Tongue (tissue), 2 donors: ENCODE results near the gene POLD4. TPM values are rescaled to one million over a fixed set of nuclear protein-coding genes. Genes with fewer than 3 reads are reported as not detected.
"Not testable (repeated sequence)": the region's sequence is repeated elsewhere in the genome, so short reads cannot be mapped to it uniquely, and the experiment has no call there.

ENCODE experiments used
- DNase-seq: peaks from one replicate; pipeline ENCODE4 v3.0.0-alpha.2; 2015
- total RNA-seq: library from RNA; depleted of rRNA; stranded (reverse); fragments of >200 nt; gene quantifications from one replicate; pipeline ENCODE4 v1.2.3, GENCODE V29; 2014

POLD4 gene
- total RNA-seq, 1 donor from 2014 or later, result 20.1 TPM

DNA sequence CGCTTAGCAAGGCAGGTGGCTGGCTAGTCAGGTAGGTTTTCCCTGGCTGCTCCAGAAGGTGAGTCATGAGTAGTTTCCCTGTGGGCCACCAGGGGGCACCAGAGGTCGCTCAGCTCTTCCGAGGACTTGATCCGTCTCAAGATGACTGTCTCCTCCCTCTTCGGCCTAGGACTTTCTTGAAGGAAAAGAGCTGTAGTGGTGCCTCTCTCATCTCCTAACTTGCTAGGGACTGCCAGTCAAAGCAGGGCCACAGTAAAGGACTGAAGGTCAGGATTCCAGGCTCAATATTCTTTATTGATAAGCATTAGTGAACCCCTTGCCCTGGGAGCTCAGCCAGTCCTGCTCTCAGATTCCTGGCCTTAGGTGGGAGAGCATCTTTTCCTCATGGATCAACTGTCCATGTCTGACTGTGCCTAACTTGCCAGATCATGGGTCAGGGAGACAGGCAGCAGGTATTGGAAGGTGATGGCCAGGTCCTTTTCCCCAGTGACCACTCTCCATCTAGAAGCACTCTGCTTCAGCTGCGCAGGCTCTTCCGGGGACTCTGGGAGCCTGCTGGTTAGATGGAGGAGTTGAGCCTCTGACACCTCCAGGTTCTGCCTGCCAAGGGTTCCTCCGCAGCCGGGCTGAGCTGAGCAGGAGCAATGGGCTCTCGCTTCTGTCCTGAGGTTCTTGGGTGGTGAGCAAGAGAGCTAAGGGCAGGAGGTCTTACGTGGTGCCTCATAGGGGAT lies 1.9 kb downstream of the POLD4 start:
- DNase-seq, result peak; percentile 90

- DNase-seq, result no peak
These were observed 3.3 kb downstream of the POLD4 start for GRCh38 chr11:67349928-67350465.

DNA sequence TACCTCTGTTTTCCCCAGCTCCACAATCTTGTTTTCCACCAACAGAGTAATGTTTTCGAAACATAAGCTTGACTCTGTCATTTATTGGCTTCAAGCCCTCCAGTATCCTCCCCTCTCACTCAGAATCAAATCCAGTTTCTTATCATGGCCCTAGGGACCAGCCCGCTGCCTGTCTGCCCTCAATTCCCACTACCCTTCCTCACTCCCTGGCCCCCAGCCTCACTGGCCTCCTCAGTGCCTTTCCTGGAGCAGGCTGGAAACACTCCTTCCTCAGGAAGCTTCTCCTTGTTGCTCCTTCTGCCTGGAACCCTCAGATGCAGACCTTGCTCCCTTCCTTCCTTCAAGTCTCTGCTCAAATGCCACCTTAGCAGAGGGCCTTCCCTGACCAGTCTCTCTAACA lies 3.9 kb downstream of the POLD4 start:
- DNase-seq, result no peak

DNA sequence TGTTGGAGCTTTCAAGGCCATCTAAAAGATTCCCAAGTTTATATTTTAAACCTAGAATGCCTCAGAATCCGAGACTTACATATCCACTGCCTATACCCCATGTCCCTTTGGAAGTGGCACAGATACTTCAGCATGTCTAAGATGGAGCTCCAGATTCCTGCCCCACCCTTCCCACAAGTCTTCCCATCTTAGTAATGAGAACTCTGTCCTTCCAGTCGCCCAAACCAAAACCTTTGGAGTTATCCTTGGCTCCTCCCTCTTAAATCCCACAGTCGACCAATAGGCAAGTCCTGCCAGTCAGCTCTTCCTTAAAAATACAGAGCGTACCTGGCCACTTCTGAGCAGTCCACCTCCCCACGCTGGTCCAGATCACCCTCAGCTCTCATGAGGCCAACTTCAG lies 4.3 kb downstream of the POLD4 start:
- DNase-seq, result no peak

GRCh38 chr11:67347964-67348749 lies 5.2 kb downstream of the POLD4 start:
- DNase-seq, result no peak

GRCh38 chr11:67345920-67346819 lies 7.2 kb downstream of the POLD4 start:
- peak; percentile 62 for DNase-seq

DNA sequence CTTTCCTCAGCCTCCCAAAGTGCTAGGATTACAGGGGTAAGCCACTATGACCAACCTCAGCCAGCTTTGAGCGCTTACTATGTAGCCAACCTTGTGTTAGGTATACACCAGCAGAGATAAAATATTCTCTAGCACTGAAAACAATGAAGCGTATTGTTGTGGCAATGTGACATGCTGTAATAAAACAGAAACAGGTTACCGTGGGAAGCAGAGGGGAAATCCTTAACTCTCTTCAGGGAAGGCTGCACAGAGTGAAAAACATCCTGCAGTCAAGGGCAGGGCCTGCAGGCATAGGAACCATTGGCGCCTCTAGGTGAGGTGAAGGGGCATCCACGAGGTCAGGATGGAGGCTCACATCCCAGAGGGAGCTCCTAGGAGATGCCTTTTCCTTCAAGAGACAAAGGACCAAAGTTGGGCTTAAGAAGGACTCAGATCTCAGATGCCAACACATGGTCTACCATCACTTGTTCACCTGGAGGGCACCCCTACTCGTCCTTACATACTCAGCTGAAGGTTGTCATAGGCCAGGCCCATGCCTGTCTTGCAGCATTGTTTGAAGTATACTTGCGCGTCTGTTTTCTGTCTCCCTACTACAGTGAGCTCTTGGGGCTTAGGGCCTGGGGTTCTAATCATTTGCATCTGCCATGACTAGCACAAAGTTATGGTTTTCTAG lies 8.0 kb downstream of the POLD4 start:
- DNase-seq, result no peak

DNA sequence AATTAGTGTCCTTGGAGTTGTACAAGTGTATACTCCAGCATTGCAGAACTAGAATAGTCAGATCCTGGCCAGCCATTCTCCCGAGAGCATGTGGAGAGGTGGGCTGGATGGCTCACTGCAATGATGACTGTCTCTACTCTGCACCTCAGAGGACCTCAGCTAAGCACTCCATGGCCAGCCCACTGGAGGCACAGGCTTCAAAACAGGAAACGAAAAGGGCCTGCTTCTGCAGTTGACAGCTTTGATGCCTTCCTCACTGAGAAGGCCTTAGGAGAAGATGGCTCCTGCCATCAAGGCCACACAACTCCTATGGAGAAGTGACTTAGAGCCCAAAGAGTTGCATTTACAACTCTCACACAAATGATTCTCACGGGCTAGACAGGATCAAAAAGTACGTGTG lies 9.1 kb downstream of the POLD4 start:
- no peak for DNase-seq

GRCh38 chr11:67337257-67337656 lies 16.1 kb downstream of the POLD4 start:
- DNase-seq, result no peak

DNA sequence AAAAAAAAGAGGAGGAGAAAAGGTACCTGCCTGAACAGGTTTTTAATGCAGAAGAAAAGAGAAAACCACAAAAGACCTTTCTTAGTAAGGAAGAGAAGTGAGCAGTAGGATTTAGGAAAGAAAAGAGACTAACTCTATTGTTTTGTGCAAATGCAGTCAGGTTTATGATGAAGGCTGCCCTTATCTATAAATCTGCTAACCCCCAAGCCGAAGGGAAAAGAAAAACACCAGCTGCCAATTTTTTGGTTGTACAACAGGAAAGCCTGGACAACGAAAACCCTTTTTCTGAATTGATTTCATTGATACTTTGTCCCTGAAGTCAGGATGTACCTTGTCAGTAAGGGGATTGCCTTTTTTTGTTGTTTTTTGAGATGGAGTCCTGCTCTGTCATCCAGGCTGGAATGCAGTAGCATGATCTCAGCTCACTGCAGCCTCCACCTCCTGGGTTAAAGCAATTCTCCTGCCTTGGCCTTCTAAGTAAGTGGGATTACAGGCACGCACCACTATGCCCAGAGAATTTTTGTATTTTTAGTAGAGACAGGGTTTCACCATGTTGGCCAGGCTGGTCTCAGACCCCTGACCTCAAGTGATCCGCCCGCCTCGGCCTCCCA lies 21.2 kb downstream of the POLD4 start:
- no peak for DNase-seq

DNA sequence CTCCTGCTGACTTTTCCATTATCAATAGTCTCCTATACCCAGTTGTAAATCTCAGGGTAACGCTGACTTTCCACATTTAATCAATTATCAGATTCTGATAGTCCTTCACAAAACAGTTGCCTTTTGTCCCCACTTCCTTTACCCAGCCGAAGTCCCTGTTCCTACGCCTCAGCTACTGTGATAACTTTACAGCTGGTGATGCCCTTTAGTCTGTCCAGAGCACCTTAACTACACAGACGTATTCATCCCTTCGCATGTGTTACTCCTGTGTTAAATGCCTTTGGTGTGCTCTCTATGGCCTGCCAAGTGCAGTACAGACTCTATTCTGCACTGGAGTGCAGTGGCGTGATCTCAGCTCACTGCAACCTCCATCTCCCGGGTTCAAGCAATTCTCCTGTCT lies 29.8 kb downstream of the POLD4 start:
- no peak for DNase-seq

GRCh38 chr11:67322049-67322448 lies 31.3 kb downstream of the POLD4 start:
- DNase-seq, result no peak

- DNase-seq, result no peak
These were observed 32.0 kb downstream of the POLD4 start for GRCh38 chr11:67321313-67321871.

DNA sequence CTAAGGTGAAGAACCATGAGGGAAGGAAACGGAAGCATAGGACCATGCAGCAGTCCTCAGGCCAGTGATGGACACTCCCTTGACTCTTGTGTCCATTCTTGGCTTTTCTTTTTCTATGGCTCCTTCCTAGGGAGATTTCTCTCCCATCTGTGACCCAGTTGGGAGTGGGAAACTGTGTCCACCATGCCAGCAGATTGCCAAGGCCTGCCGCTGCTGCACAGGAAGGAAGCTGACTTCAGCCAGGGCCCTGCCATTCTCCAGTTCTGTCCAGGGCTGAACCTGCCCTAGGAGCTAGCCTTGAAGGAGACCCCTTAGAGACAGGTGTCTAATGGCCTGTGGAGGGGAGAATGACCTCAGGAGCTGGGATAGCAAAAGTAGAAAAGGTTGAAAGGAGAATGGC lies 32.7 kb downstream of the POLD4 start:
- DNase-seq, result no peak

DNA sequence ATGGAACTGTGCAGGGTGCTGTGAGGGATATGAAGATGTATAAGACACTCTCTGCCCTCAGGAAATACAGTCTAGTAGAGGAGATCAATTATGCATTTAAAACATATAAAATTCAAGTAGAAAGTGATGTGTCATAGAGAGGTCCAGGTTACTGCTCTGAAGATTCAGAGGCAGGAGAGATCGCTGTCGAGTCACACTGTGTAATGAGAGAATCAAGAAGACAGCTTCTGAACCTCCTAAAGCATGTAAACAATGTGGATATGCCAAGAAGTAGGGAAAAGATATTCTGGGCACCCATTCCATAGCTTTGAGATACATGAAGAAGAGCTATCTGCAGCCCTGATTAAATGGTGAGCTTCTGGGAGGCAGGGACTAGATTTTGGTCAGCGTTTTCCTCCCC lies 33.3 kb downstream of the POLD4 start:
- no peak for DNase-seq

DNA sequence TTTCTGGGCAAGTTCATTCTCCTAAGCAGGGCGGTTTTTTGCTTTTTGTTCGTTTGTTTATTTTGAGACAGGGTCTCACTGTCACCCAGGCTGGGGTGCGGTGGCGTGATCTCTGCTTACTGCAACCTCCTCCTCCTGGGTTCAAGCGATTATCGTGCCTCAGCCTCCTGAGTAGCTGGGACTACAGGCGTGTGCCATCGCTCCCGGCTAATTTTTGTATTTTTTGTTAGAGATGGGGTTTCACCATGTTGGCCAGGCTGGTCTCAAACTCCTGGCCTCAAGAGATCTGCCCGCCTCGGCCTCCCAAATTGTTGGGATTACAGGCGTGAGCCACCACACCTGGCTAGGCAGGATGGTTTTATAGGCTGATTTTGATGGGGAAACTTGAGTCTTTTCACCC lies 34.5 kb downstream of the POLD4 start:
- DNase-seq, result not testable (repeated sequence)

DNA sequence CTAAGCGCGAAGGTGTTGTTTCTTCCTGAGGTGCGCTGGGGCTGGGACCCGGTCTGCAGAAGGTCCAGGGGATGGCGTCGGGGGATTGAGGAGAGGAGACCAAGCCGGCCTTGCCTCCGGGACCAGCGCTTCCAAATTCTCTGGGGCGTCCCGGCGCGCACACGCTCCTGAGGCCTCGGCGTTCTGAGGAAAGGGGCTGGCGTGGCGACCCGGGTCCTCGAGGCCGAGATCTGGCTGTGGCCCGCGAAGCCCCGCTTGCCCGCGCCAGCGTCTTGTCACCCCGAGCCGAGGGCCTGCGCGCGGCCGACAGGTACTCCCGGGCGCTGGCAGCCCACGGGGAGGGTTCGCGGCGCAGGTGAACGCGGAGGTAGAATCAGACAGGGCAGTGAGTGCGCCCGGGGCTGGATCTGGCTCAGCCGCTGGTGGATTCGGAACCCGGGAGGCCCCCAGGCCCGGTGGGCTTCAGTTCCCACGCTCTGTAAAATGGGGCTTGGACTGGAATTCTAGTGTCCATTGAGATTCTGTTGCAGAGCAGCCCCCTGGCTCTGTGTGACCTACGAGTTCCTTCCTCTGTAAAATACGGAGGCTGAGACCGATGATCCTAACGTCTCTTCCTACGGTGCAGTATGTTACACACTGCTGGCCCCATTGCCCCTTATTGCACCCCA lies 35.3 kb downstream of the POLD4 start:
- no peak for DNase-seq

- DNase-seq, result peak; percentile 99
These were observed 36.0 kb downstream of the POLD4 start for GRCh38 chr11:67317205-67317887.

- DNase-seq, result no peak
These were observed 36.5 kb downstream of the POLD4 start for GRCh38 chr11:67316882-67317204.

DNA sequence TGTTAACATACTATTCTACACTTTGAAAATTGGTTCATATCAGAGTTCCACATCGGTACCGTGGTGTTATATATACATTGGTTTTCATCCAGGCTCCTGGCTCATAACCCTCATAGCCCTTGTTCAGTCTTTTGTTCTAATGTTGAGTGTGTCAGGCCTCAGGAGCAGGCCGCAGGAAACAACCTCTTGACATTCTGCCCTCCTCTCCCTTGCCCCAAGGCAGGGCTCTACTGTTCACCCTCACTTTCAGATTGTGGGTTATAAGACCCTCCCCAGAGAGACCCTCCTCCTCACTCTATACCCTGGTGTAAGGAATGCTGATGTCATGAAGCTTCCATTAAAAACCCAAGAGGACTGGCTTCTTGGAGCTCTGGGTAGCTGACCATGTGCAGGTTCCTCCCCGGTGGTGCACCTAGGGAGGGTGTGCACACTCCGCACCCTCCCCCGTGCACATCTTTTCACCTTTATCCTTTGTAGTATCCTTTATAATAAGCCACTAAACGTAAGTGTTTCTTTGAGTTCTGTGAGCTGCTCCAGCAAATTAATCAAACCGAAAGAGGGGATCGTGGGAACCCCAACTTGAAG lies 37.9 kb downstream of the POLD4 start:
- DNase-seq, result no peak
